Stimulated activated CD8-positive, alpha-beta memory T cell treated with anti-CD3 and anti-CD28 coated beads, Interleukin-12 subunit alpha, Interleukin-12 subunit beta, amount 100 ng/mL, for 1 hour (primary cell): ENCODE results near the gene MIOS.
A peak's percentile ranks its signal among the peaks of the same experiment; 100 is the strongest.

Experiments
- DNase-seq: peaks from one replicate; pipeline ENCODE4 v3.0.0-alpha.2; 2020; ENCODE audit warnings: low read depth

Gene MIOS

DNA sequence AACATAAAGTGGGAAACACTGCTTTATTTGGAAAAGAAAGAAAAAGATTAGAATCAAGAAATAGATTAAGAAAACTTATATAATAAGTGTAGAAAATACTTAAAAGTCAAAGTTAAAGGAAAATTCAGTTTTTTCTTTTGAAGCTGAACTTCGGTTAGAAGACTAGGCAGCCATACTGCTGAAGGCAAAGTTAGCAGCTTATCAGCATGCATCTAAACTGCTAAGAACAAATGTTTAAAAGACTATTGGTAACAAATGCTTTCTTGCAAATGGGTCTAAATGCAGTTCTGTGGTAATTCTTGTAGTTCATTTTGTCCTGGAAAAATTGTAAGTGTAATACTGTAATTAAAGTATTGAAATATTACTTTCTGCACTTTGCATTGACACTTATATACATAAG is 18.0 kb downstream of the MIOS start:
- no peak for DNase-seq

DNA sequence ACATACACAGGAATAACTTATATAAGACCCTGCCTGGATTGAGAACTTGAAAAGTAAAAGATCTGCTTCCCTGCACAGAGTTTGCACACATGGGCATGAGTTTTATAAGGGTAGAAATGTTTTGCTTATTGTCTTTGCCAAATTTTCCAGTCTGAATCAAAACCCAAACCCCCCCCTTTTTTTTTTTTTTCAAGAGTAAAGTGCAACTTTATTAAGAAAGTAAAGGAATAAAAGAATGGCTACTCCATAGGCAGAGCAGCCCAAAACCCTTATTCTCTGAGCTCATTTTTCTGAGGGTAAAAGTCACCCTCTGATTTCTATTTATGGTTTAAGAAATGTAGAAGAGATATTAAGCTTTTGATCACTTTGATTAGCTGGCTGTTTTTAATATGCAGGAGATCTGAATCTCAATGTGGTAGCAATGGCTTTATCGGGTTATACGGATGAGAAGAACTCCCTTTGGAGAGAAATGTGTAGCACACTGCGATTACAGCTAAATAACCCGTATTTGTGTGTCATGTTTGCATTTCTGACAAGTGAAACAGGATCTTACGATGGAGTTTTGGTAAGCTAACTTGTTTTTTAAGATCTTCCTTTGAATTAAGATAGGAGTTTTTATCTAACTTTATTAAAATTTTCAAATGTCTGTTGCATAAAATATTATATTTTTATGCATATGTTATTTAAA is 18.7 kb downstream of the MIOS start:
- no peak for DNase-seq

DNA sequence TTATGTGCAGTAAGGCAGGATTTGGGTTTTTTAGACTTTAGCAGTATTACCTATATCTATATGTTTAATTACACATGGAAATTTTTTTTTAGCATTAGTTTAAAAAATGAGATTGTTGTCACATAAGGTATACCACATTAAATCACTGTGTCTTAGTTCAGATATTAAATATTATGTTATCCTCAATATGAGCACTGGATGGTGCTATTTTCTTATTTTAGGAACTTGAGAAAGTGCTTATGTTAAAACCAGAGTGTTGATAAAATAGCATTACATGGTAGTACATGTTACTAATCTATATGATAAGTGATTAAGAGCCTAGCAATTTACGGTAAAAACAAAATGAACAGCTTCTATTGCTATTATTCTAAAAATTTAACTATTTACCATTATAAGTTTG is 28.8 kb downstream of the MIOS start:
- no peak for DNase-seq

DNA sequence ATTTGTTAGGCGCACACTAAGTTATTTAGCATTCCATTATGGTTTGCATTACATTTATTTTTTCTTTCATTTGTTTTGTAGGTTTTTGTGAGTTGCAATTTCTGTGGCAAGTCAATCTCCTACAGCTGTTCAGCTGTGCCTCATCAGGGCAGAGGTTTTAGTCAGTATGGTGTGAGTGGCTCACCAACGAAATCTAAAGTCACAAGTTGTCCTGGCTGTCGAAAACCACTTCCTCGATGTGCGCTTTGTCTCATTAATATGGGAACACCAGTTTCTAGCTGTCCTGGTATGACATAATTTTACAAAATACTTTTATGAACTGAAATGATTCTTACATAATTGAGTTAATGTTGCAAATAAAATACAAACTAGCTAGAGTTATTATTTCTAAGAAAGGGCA is 29.5 kb downstream of the MIOS start:
- DNase-seq, result no peak

DNA sequence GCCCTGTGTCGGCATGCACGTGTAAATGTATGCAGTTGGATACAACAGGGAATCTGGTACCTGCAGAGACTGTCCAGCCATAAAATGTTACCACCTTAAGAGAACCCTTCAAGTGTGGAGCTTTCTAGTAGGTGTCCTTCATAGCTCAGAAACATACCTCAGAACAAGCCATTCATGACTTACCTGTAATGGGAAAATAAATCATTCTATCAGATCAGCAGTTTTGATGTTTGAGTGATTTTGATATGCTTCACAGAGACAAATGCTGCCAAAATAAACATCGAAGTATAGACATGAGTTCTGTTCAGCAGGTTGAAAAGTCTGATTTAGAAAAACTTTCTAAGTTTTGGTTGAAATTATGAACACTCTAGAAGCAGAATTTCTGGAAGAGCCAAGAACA is 40.3 kb downstream of the MIOS start:
- DNase-seq, result no peak

DNA sequence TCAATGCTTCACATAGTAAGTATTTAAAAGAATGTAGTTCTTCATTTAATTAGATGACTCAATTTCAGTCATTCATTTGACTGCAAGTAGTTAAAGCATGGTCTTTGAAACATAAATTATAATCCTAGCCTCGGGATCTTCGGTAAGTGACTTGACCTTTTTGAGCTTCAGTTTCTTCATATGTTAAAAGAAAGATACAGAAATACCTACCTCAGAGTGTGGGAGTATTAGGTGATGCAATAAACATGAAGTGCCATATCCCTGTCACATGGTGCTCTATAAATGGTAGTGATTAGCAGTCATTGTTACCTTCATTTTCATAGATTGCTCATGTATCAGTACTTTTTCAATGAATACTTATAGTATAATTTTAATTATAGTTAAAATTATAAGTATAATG is 42.6 kb downstream of the MIOS start:
- no peak for DNase-seq

DNA sequence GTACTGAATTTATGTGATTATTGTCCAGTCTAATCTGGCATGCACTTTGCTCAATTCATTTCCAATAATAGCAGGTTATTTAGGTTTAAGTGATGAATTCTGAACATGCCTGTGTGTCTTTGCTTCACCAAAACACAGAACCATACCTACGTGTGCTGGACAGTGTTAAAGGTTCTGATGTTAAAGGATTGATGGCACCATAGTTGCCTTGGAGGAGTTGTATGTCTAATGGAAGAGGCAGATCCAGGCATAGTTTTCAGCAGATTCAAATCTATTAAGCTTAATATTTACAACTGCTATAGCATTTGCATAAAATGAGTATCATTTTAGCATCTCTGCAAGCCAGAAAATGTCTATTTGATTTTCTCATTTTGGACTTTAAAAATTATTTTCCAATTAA is 45.8 kb downstream of the MIOS start:
- DNase-seq, result no peak

DNA sequence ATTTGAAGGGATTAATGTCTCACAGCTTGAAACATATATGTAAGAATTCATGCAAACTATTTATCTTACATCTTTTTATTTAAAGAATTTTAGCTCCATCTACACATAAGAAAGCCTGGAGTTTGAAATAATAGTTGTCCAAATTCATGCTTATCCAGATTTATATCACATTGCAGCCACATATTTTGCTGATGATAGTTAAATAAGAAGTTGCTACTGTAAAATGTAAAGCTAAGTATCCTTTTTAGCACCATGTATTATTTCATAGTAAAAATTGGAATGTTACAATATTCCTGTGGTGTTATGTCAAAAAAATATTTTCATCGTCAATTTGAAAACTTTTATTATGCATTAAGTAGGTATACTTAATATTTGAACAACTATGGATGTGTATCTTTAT is 46.5 kb downstream of the MIOS start:
- DNase-seq, result no peak

DNA sequence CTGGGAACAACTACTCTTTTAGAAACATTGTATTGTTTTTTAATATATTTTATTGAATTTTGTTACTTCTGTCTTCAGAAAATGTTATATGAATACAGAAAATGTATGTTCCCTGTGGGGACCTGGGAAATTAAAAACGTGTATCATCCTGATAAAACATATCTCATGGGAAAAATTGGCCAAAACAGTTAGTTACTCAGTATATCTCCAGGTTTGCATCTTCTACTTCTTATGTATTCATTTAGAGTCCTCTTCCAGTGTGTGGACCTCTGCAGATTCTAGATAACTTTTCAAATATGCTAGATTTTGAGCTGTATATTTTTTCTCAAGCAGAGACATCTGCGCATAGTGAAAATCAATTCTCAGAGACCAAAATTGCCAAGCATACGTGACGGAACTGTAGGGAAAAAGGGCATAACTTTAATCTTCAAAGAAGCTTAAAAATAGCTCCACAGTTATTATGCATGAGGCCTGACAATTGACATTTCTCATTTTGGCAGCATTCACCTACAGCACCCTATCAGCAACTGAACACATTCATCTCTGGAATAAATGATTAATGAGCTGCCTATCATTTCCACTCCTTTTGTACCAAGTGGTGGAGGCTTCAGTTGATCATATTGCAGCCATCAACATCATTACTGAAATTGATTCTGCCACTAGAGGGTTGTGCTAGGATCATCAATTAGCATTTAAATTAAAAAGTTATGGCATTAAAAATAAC is 47.5 kb downstream of the MIOS start:
- no peak for DNase-seq

DNA sequence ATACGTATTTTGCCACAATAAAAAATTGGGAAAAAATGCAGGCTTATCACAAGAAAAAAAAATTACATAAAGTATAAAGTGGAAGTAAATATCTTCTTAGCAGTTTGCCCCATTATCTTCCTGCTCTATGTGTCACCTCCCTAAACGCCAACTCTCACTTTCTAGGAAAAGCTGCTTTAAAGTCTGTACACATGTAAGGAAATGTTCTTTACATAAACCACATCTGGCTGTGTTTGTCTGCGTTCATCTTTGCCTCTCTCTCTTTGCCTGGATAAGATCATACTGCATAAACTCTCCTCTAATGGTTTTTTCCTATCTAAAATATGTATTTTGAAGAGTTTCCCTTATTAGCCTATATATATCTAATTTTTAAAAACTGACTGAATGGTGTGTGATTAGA is 50.9 kb downstream of the MIOS start:
- no peak for DNase-seq

DNA sequence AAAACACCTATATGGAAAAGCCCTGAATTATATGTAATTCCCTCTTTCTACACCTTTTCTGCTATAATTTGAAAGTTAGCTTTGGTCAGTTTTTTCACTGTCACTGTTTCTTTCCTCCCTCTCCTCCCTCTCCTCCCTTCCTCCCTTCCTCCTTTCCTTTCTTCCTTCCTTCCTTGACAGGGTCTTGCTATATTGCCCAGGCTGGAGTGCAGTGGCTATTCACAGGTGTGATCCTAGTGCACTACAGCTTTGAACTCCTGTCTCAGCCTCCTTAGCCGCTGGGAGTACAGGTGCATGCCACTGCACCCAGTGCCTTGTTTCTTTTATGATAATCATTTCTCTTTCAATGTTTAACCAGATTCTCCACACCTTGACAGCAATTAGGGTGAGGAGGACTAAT is 51.7 kb downstream of the MIOS start:
- DNase-seq, result no peak

DNA sequence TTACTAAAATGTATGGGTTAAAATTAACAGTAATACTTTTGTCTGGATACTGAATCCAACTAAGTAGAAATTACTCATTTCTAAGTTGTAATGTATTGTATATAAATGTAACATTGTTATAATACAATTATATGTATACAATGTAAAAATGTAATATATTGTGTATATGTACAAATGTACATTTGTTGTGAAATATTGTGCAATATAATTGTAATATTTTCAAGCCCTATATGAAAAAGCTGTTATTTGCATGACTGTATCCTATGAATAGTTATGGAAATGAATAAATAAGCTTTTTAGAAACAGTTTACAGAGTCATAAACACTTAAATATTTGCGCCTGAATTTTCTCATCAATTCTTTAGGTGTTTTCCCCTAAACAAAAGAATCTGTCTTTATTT is 53.6 kb downstream of the MIOS start:
- DNase-seq, result no peak

DNA sequence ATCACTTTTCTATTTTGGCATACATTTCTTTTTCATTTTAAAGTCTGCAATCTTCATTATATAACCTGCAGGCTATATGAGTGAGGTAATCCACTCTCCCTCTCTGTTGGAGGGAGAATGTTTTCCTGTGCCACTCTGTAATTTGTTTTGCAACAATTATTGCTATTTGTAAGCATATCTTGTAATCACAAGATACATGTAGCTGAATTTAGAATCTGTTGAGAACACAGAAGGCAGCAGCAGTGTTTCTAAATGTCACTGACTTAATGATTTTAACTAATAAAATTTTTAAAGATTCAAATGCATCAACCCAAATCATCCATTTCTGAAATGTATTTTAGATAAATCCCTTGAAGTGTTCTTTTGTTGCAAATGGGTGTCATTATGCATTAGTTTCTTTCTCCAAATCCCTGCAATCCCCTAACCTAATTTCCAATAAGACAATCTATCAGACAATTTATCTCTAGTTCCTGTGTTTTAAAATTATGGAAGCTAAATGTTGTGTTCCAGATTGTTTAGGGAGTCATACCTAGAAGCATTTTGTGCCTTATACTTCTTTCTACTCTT is 54.0 kb downstream of the MIOS start:
- DNase-seq, result no peak

DNA sequence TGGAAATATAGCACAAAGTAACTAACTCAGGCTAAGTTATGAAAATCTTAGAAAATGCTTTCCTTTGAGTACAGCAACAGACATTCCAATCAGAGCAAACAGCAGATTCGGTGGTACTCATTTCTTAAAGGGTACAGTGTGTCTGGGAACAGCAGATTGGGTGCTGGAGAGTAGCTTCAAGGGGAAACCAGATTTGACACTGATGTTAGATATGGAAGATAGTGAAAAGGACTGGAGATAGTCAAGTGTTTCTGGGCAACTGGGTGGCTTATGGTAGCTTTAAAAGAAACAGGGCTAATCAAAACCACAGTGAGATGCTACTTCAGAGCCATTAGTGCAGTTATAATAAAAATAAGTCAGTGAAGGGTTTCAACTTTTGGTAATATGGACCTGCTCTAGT is 61.8 kb downstream of the MIOS start:
- DNase-seq, result no peak

DNA sequence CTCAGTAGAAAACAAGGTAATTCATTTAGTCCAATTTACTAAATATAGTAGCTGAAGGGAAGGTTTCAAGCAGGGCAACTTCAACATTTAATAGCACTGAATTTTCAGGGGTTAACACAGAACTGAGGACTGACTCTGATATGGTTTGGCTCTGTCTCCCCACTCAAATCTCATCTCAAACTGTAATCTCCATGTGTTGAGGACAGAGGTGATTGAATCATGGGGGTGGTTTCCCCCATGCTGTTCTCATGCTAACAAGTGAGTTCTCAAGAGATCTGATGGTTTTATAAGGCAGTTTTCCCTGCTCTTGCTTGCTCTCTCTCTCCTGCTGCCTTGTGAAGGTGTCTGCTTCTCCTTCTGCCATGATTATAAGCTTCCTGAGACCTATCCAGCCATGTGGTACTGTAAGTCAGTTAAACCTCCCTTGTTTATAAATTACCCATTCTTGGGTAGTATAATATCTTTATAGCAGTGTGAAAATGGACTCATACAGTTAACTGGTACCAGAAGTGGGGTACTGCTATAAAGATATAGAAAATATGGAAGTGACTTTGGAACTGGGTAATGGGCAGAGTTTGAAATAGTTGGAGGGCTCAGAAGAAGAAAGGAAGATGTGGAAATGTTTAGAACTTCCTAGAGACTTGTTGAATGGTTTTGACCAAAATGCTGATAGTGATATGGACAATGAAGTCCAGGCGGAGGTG is 64.1 kb downstream of the MIOS start:
- no peak for DNase-seq

DNA sequence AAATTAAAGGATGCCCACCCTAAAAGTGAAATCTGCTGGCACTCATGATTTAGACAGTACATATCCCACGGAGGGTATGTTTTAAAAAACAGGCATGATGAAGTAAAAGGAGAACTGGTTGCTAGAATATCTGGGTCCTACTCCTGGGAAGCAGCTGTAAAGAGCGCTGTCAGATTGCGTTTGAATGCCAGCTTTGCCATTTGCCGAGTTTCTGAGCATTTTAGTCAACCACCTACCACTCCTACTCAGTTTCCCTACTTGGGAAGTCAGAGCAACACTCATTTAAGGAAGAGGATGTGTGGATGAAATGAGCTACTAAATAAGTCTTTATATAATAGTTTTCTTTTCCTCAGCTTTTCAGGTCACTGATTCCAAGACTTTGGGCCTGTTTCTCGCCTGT is 72.7 kb downstream of the MIOS start:
- DNase-seq, result no peak

DNA sequence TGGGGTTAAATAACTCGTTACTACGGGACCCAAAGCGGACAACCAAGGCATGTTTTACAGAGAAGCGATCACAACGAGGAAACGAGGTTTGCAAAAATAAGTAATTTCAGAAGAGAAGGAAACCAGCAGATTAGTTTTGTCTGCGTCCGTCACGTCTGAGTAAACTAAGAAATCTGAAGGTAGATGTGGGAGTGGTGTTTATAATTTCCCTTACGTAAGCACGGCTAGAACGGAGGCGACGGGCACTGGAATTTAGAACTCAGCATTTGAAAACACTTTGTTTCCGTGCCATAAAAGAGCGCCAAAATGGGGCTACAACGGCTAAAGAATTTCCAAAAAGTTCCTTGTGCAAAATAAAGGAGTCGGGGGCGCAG is 73.2 kb downstream of the MIOS start:
- DNase-seq, result peak; percentile 50

DNA sequence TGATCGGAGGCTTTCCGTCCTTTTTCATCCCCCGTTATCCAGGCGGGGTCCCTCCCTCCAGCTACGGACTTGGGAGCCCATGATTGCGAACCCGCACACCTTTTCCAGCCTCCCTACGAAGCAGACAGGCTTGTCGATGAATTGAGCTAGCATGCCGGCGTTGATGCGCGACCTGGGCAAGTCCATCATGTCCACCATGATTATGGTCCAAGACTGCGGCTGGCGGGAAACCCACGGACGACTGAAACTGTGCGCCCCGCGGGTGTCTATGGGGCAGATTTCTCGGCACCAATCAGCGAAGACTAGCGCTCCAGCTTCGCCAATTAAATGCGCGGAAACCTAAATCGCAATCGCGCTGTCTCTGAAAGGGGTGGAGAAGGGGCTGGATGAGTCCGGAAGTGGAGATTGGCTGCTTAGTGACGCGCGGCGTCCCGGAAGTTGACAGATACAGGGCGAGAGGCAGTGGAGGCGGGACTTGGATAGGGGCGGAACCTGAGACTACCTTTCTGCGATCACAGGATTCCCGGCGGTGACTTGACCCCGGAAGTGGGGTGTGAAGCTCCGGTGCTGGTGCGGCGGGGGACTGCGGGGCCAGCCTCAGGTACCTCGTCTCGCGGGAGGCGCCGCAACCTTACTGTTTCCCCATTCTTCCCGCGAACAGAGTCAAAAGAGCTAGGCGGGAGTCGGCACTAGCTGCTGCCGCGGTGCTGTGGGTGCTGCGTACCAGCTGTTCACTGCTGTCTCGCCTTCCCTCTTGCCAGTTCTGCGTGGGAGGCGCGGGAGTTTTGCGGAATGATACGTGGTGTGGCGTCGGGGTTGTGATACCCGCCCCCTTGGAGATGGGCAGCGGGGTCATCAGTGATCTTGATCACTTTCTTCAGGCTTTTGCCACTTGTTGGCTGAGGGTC is 73.8 kb downstream of the MIOS start, which contains the start of gene UMAD1:
Gene UMAD1, plus strand, starts transcription at position 532 of the 908 bp plus-strand sequence. CDS start 32,620 bp downstream, outside the sequence.
- peak; percentile 95 for DNase-seq

DNA sequence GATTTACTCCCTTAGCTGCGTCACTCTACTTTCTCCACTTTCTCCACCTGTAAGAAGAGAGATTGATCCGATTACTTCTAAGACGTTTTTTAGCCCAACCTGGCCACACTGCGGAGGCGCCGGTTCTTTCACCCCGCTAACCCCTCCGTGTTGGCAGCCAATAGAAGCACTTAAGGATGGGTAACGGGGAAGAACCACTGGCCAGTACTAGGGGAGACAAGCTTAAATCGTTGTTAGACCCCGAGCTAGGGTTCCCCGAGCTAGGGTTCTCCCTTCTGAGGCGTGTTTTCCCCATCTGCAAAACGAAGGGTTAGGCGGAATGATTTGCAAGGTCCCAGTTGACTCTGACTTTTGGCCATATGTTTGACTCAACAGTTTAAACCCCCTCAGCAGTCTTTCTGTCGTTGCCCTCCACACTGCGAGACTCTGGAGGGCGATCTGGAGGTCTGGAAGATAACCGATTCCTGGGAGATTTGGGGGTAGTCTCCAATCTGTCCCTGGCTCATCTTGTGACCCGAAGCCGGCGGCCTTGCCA is 74.5 kb downstream of the MIOS start:
- DNase-seq, result no peak

DNA sequence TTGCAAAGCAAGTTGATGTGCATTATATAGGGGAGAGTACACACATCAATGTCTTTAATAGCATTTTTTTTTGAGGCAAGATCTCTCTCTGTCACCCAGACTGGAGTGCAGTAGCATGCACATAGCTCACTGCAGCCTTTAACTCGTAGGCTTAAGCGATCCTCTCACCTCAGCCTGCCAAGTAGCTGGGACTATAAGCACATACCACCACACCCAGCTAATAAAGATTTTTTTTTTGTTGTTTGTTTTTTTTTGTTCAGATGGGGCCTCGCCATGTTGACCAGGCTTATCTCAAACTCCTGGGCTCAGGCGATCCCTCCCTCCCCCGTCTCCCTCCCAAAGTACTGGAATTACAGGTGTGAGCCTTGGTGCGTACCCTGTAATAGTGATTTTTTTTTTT is 75.4 kb downstream of the MIOS start:
- DNase-seq, result no peak

DNA sequence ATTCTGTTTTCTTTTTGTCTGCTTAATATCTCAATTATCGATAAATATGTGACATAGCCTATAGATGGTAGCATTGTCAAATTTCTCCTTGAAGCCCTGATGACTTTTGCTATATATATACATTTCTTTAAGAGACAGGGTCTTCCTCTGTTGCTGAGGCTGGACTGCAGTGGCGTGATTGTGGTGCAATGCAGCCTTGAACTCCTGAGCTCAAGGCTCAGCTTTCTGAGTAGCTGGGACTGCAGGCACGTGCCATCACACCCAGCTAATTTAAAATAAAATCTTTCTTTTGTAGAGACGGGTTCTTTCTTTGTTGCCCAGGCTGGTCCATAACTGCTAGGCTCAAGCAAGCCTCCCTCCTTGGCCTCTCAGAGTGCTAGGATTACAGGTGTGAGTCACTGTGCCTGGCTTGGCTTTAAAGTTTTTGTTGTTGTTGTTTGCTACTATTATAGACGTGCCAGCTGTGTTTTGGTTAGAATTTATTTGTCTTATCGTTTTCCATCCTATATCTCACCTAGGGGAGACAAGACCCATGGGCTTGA is 80.9 kb downstream of the MIOS start:
- no peak for DNase-seq
